Fibroblast of lung (primary cell): ENCODE results near the gene KIRREL3. TPM values are rescaled to one million over a fixed set of nuclear protein-coding genes. Genes with fewer than 3 reads are reported as not detected.

ENCODE experiments used
- DNase-seq, 2 donors: peaks; one replicate each; pipeline versions ENCODE4 v3.0.0 to v3.0.0-alpha.2; 2010; ENCODE audit warnings: low read depth in 2 of 2
- H2AFZ ChIP-seq: 2 replicates; pipeline ENCODE4 v1.5.1; 2012; ENCODE audit warnings: low read length, control low read depth, inconsistent platforms
- H3K27ac ChIP-seq: 2 replicates; pipeline ENCODE4 v1.5.1; 2011; ENCODE audit warnings: low read length, control low read depth; ENCODE audit not compliant: insufficient read depth
- H3K27me3 ChIP-seq: 2 replicates; pipeline ENCODE4 v1.5.1; 2011; ENCODE audit warnings: mild to moderate bottlenecking, low read length; ENCODE audit not compliant: control insufficient read depth, insufficient read depth
- H3K36me3 ChIP-seq: 2 replicates; pipeline ENCODE4 v1.5.1; 2011; ENCODE audit warnings: low read length; ENCODE audit not compliant: control insufficient read depth, insufficient read depth
- H3K4me1 ChIP-seq: 2 replicates; pipeline ENCODE4 v1.5.1; 2011; ENCODE audit warnings: low read length; ENCODE audit not compliant: control insufficient read depth, insufficient read depth; ENCODE audit errors: extremely low read depth
- H3K4me2 ChIP-seq: 2 replicates; pipeline ENCODE4 v1.5.1; 2011; ENCODE audit warnings: low read length, control low read depth; ENCODE audit not compliant: insufficient read depth; ENCODE audit errors: extremely low read depth
- H3K4me3 ChIP-seq, 4 experiments: fragments of 200-600 bp in 1 of 4; sonication (generic) in 1 of 4; replicated peaks in 1 of 4; 2 replicates each; pipeline ENCODE4 v1.5.1; 2011 to 2016; ENCODE audit warnings: low read length in 4 of 4, low read depth in 3 of 4, mild to moderate bottlenecking in 3 of 4, control low read depth in 2 of 4, inconsistent platforms in 1 of 4, mixed read lengths in 1 of 4; ENCODE audit not compliant: insufficient read depth in 1 of 4; ENCODE audit errors: control extremely low read depth in 1 of 4
- H3K79me2 ChIP-seq: 2 replicates; pipeline ENCODE4 v1.5.1; 2012; ENCODE audit warnings: mild to moderate bottlenecking, low read length, inconsistent platforms; ENCODE audit not compliant: control insufficient read depth, insufficient read depth
- H3K9ac ChIP-seq: 2 replicates; pipeline ENCODE4 v1.5.1; 2011; ENCODE audit warnings: mild to moderate bottlenecking, low read length, control low read depth; ENCODE audit not compliant: insufficient read depth
- H3K9me3 ChIP-seq: 2 replicates; pipeline ENCODE4 v1.5.1; 2012; ENCODE audit warnings: low read depth, low read length; ENCODE audit not compliant: control insufficient read depth, insufficient read depth
- H4K20me1 ChIP-seq: 2 replicates; pipeline ENCODE4 v1.5.1; 2011; ENCODE audit warnings: low read length; ENCODE audit not compliant: control insufficient read depth, insufficient read depth; ENCODE audit errors: extremely low read depth
- CTCF ChIP-seq, 2 donors: IDR thresholded peaks in 1 of 2; conservative IDR thresholded peaks in 1 of 2; 1 replicate in 1 of 2; 2 replicates in 1 of 2; pipeline ENCODE4 v1.5.1; 2011 to 2012; ENCODE audit warnings: low read length in 2 of 2, control low read depth in 1 of 2, inconsistent platforms in 1 of 2, low read depth in 1 of 2, mild to moderate bottlenecking in 1 of 2
- EZH2 ChIP-seq: IDR thresholded peaks from 2 replicates; pipeline ENCODE4 v1.5.1; 2012; ENCODE audit warnings: low read length, control low read depth, mild to moderate bottlenecking; ENCODE audit errors: missing control alignments
- polyA plus RNA-seq, 2 donors: library from polyadenylated mRNA; depleted of rRNA in 1 of 2; stranded (reverse) in 1 of 2; unstranded in 1 of 2; fragments of >200 nt; gene quantifications; 2 replicates each; pipeline ENCODE4 v1.2.1, GENCODE V29; 2011 to 2012; ENCODE audit warnings: missing spikeins in 1 of 2
- total RNA-seq: library from RNA; depleted of rRNA; stranded (reverse); fragments of >200 nt; gene quantifications from 2 replicates; pipeline ENCODE4 v1.2.1, GENCODE V29; 2014

KIRREL3 gene
- total and polyA plus RNA-seq, 2 donors (not counting 1 experiment from before 2014, with no cell fraction given): 2.8 to 6.1 TPM

DNA sequence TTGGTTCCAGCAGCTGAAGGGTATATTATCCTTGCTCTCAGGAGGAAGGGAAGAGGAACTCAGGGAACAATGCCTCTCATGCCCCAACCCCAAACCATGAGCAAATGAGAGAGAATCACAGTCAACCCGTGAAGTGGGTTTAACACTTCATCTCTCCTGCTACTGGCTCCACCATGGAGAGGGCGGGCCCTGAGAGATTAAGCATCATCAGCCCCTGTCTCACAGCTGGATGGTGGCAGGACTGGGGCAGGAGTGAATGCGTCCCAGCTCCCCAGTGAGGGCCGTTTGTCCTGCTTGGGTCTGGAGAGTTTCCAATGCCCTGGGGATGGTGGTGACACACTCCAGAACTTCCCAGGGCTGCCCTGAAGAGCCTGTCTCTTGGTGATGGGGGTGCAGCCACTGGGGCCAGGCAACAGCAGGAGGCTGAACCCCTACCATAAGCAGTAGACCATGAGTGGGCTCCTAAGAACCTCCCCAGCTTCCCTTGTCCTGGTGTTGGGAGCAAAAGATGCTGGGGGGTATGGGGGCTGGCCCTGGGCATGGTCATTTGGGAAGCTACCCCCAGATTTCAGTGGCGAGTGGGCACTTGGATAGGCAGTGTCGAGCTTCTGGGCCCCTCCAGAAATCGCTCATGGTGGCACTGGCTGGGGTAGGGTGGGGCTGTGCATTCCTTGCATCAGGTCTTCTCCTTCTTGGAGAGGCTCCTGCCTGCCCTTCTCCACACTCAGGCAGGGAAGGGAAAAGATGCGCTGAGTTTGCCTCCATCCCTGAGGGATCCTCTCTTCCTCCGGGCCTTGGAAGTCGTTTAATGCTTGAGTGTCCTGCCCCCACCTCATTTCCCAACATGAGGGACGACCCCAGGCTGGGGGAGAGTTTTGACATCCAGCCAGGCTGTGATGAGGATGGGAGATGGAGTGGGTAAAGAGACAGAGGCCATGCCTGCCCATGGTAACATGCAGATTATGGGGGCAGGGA lies 487.5 kb downstream of the KIRREL3 start:
- Histone ChIP-seq H3K79me2 (no peaks in the 10 kb centered on the region), H3K27me3 (no peaks in the 10 kb centered on the region), H3K9me3 (no peaks in the 10 kb centered on the region), H4K20me1 (no peaks in the 10 kb centered on the region), H3K36me3 (no peaks in the 10 kb centered on the region), H2AFZ (no peak overlapping the region), H3K4me2 (no peak overlapping the region), H3K4me1 (no peaks in the 10 kb centered on the region), H3K4me3 (no peak overlapping the region), H3K9ac (no peak overlapping the region), H3K27ac (no peak overlapping the region)
- no peak for DNase-seq
- TF ChIP-seq CTCF (conservative IDR thresholded peaks at IDR 0.05 in 1 of 2, IDR thresholded peaks at IDR 0.05 in 1 of 2; ENCODE audit: low read depth in 1 of 2, low read length in 2 of 2) (no peak), EZH2 (no peak)

DNA sequence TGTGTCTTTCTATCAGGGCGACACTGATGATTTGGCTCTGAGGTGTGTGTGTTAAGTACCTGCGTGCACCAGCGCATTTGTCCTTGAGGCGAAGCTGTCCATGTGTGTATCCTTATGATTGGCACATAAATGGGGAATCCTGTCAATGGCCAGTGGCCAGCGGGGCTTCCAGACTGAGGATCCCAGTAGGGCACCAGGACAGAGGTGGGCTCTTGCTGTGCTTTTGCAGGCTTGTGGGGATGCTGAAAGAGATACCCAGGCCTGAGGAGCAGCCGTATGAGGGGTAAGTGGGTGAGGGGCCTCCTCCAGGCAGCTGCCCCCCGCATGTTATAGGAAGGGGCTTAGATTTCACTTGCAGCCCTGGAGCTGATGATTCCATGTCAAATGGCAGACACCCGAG lies 488.3 kb downstream of the KIRREL3 start:
- no peaks in the 10 kb centered on the region for H3K27me3 ChIP-seq
- TF ChIP-seq EZH2 (no peak), CTCF (conservative IDR thresholded peaks at IDR 0.05 in 1 of 2, IDR thresholded peaks at IDR 0.05 in 1 of 2; ENCODE audit: low read depth in 1 of 2, low read length in 2 of 2) (no peak)
- H2AFZ ChIP-seq: no peak overlapping the region
- H3K9ac ChIP-seq: no peak overlapping the region
- no peaks in the 10 kb centered on the region for H3K36me3 ChIP-seq
- H4K20me1 ChIP-seq: no peaks in the 10 kb centered on the region
- no peaks in the 10 kb centered on the region for H3K4me1 ChIP-seq
- no peaks in the 10 kb centered on the region for H3K79me2 ChIP-seq
- H3K27ac ChIP-seq: no peak overlapping the region
- no peaks in the 10 kb centered on the region for H3K9me3 ChIP-seq
- H3K4me3 ChIP-seq: no peak overlapping the region
- no peak for DNase-seq
- no peak overlapping the region for H3K4me2 ChIP-seq

DNA sequence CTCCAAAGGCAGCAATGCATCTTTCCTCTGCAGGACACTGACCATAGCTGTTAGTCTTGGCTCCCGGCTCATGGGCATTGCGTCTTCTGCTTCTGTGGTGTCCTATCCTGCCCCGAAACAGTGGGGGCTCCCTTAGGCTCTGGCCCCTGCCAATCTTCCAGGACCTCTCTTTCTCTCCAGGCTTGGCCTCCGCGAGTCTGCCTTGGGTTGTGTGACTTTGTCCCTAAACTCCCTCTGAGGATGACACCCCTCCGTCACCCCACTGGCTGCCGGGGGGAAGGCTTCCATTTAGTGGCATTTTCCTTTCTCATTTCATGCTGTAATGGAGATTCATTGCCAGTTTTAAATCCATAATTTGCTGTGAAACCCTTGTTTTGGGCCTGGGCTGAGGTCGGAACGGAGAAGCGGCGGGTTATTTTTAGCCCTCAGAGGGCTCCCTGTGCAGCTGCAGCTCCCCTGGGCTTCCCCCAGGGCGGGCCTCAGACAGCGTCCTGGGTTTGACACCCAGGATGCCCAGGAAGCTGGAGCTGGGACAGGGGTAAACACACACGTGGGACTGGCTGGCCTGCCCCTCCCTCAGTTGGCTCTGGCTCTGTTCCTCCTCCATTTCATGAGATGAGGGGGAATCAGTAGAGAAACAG lies 489.0 kb downstream of the KIRREL3 start:
- Histone ChIP-seq H3K36me3 (no peaks in the 10 kb centered on the region), H3K27me3 (no peaks in the 10 kb centered on the region), H3K9me3 (no peaks in the 10 kb centered on the region), H4K20me1 (no peaks in the 10 kb centered on the region), H3K4me1 (no peaks in the 10 kb centered on the region), H2AFZ (no peak overlapping the region), H3K4me2 (no peak overlapping the region), H3K79me2 (no peaks in the 10 kb centered on the region), H3K9ac (no peak overlapping the region), H3K4me3 (no peak overlapping the region), H3K27ac (no peak overlapping the region)
- TF ChIP-seq CTCF (conservative IDR thresholded peaks at IDR 0.05 in 1 of 2, IDR thresholded peaks at IDR 0.05 in 1 of 2; ENCODE audit: low read depth in 1 of 2, low read length in 2 of 2) (no peak), EZH2 (no peak)
- no peak for DNase-seq
